ENCODE data around the gene SHB. TPM values are rescaled to one million over a fixed set of nuclear protein-coding genes. Genes with fewer than 3 reads are reported as not detected.
A peak's percentile ranks its signal among the peaks of the same experiment; 100 is the strongest.

SHB gene
- total RNA-seq, 1 donor from 2014 or later, result 54.5 TPM

DNA sequence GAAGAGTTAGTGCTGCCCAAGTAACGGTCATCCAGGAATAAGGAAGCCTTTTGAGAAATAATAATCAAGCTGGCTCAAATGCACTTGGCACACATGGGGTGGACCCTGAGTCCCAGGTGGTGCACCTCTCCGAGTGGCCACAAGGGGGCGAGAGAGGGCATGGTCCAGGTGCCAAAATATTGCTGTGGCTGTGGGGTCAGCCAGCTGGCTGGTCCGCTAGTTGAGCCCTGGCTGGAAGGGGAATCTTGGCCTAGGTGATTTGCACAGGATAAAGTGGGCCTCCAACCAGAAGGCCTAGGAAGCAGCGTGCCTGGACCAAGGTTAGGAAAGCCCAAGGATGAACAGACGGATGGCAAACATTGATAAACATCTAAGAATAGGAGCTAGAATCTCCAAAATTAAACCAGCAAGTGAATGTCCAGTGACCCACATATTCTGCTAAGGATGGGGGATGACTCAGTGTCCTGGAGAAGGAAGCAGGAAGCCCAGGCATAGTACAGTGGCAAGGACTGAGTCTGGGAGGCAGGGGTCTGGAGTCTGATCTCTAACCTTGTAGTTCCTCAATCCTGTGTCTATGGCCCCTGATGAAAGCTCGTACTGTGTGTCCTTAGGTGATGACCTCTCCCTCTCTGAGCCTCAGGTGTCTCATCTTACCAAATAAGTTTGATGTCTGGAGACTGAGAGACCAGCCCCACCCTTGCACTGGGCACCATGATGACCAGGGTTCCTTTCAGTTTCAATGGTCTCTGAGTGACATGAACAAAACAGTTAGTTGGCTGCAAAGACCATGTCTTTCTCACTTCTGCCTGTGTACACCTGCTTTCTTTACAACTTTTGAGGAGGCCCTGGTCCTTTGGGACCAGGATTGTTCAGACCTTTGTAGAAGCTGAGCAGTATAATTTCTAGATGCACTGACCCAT is 19.2 kb upstream of the SHB start:
- peak; percentile 70 for DNase-seq (ENCODE audit: low spot score)

- DNase-seq (ENCODE audit: low spot score), result peak; percentile 7
Observed at GRCh38 chr9:38086496-38086895, 17.5 kb upstream of the SHB start.

- DNase-seq (ENCODE audit: low spot score), result peak; percentile 7
Observed at GRCh38 chr9:38085308-38085707, 16.3 kb upstream of the SHB start.

GRCh38 chr9:38084556-38084880 is 15.5 kb upstream of the SHB start:
- no peak for DNase-seq (ENCODE audit: low spot score)

DNA sequence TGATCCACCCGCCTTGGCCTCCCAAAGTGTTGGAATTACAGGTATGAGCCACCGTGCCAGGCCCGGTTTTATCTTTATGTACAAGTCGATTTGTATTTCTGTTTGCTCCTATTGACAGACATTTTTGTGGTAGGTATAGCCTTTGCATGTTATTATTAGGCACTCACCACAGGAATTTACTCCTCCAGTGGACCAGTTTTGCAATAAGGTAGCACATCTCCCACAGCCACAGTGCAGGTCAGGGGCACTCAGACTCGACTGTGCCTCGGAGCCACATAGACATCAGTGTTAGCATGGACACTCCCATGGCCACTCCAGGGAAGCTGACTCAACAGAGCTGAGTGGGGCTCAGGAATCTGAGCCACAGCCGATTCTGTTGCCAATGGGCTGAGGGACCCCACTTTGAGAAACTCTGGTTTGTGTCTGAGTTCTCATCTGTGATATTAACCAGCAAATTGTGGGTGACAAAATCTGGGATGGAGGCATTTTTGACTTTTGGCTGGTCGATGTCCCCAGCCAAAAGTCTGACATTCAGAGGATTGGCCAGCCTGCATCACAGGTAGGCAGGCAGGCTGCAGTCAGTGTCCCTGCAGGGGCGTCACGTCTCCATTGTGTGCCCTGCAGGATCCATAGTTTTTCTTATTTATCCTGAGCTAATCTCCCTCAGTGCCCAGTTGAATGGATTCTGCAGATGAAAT is 15.0 kb upstream of the SHB start:
- no peak for DNase-seq (ENCODE audit: low spot score)

GRCh38 chr9:38082446-38083287 is 13.6 kb upstream of the SHB start:
- DNase-seq (ENCODE audit: low spot score), result peak; percentile 5

GRCh38 chr9:38081356-38082108 is 12.5 kb upstream of the SHB start:
- DNase-seq (ENCODE audit: low spot score), result peak; percentile 5

GRCh38 chr9:38079461-38080031 is 10.5 kb upstream of the SHB start:
- peak; percentile 23 for DNase-seq (ENCODE audit: low spot score)

DNA sequence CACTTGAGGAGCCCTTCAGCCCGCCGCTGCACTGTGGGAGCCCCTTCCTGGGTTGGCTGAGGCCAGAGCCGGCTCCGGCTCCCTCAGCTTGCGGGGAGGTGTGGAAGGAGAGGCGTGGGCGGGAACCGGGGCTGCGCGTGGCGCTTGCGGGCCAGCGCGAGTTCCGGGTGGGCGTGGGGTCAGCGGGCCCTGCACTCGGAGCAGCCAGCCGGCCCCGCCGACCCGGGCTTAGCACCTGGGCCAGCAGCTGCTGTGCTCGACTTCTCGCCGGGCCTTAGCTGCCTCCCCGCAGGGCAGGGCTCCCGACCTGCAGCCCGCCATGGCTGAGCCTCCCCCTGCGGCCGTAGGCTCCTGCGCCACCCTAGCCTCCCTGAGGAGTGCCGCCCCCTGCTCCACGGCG is 6.2 kb upstream of the SHB start:
- no peak for DNase-seq (ENCODE audit: low spot score)

GRCh38 chr9:38074441-38074961 is 5.5 kb upstream of the SHB start:
- DNase-seq (ENCODE audit: low spot score), result no peak

DNA sequence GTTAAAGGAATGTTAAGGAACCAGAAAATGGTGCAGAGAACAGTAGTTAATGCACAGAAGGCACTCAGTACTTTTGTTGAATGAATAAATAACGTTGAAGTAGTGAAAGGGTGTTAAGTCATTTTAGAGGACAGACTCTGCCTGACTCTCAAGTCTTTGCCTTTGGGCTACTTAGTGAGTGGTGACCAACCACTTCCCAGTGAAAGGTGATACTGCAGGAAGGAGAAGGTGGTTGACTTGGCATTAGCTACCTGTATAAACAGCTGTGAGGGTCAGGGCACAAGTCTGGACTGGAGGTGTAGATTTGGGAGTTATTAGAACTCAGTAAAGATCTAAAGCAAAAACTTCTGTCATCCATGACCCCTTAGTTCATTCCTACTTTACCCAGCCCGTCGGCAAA is 4.9 kb upstream of the SHB start:
- no peak for DNase-seq (ENCODE audit: low spot score)

DNA sequence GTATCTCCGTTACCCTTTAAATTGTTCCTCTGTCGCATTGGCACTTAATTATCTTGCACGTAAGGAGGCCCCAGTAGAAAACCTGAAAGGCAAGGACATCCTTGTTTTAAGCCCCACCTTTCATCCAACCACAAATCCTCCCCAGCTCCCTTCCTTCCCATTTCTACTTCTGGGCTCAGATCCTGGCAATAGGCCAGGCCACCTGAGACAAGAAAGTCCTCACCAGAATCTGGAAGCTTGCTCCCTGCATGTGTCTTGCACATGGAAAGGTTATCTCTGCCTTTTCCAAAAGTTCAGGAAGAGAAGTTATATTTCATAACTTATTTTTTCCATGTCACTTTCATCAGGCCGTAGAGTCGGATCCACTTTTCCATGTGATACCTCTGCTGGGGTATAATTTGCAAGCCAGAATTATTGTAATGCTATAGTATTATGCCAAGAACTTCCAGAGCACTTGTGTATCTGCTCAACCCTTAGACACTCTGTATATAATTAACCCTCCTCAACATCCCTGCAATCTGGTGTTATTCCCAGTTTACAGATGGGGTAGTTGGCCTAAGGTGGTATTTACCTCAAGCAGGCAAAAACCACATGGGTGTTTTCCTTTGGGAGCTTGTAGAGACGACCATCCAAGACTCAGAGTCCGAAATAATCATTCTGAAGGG is 2.6 kb upstream of the SHB start:
- DNase-seq (ENCODE audit: low spot score), result no peak

GRCh38 chr9:38067859-38068681 is 957 bp downstream of the SHB start:
- DNase-seq (ENCODE audit: low spot score), result no peak

DNA sequence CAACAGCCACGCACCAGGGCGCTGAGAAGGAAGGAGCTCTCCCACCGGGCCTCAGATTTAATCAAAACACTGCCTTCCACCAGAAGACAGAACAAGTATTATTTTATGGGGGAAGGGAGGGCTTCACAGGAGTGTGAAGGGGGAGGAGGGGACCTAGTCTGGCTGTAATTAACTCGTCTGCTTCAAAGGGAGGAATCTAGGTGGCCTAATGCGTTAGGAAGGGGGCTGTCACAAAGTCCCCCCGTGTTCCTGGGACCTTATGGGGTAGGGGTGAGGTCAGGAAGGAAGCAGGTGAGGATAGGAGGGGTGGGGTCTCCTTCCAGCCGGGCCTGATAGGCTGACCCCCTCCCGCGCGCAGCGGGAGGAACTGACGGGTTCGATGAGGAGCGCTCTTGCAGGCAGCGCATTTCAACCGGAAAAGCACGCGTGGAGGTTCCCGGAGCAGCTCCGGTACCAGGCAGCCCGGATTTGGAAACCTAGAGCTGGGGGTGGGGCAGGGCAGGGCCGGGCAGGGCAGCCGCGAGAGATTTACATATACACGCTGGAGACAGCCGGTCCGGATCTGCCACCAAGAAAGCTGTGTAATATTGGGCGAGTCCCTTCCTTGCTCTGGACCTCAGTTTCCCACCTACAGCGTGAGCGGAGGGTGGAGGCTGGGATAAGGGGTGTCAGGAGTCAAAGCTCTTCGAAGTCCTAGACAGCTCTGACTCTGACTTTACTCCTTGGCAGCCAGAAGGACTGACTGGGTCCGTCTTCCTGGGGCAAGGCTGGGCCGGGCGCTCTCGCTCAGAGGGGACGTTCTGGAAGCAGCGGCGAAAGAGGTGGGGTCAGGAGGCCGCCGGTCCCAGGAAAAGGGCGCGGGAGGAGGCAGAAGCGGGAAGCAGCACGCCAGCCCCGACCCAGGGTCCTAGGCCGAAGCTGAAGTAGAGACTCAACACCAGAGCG is 1.8 kb downstream of the SHB start:
- DNase-seq (ENCODE audit: low spot score), result peak; percentile 54

GRCh38 chr9:38066197-38066913 is 2.7 kb downstream of the SHB start:
- DNase-seq (ENCODE audit: low spot score), result no peak

- DNase-seq (ENCODE audit: low spot score), result no peak
Observed at GRCh38 chr9:38065369-38066075, 3.5 kb downstream of the SHB start.

GRCh38 chr9:38064842-38065368 is 4.1 kb downstream of the SHB start:
- no peak for DNase-seq (ENCODE audit: low spot score)
